ENCODE data around the gene POLQ. TPM values are rescaled to one million over a fixed set of nuclear protein-coding genes. Genes with fewer than 3 reads are reported as not detected.
"Not testable (repeated sequence)": the region's sequence is repeated elsewhere in the genome, so short reads cannot be mapped to it uniquely, and the experiment has no call there.

Gene POLQ
- total RNA-seq, 1 donor from 2014 or later, result 1.0 TPM

DNA sequence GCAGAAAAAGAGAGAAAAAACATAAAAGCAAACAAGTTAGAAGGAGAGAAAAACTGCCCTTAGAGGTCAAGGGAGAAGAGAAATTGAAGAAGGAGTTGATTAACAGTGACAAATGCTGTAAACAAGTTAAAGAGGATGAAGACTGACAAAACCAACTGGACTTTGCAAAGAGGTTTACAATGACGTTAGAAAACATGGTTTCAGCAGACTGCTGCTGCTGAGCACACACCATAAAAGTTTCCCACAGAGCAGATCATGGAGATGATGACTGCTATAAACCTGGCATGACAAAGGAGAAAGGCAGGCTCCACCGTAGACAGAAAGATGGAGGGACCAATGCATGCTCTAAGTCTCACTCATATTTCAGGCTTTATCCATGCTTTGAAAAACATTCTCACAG lies 78.7 kb downstream of the POLQ start:
- H3K36me3 Mint-ChIP-seq (ENCODE audit: low read depth), result peaks cover 5% of the 10 kb centered on the region

DNA sequence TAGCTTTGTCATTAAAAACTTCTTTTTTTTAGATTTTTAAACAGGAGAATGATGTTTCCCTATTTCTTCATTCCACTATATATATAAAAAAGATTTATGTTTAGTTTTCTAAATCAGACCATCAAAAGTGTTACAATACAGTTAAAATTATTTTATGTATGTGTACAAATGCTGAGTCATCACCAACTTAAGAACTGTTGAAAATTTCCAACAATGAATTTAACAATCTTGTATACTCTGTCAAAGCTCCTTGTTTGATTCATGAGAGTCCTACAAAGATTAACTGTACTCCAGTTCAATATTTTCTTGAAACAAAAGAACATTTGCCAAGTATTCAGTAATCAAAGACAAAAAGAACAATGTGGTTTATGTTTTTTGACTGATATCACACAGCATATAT lies 82.0 kb downstream of the POLQ start:
- Mint-ChIP-seq H3K27me3 (ENCODE audit: low read depth) (no peaks in the 10 kb centered on the region), H3K4me1 (ENCODE audit: low read depth) (no peaks in the 10 kb centered on the region), H3K4me3 (ENCODE audit: unreplicated experiment) (no peak overlapping the region), H3K9me3 (ENCODE audit: low read depth) (no peaks in the 10 kb centered on the region), H3K27ac (ENCODE audit: unreplicated experiment) (no peak overlapping the region), H3K36me3 (ENCODE audit: low read depth) (peaks cover 7% of the 10 kb centered on the region)
- DNase-seq (ENCODE audit: low spot score), result no peak
- TF ChIP-seq, protein P1, sequence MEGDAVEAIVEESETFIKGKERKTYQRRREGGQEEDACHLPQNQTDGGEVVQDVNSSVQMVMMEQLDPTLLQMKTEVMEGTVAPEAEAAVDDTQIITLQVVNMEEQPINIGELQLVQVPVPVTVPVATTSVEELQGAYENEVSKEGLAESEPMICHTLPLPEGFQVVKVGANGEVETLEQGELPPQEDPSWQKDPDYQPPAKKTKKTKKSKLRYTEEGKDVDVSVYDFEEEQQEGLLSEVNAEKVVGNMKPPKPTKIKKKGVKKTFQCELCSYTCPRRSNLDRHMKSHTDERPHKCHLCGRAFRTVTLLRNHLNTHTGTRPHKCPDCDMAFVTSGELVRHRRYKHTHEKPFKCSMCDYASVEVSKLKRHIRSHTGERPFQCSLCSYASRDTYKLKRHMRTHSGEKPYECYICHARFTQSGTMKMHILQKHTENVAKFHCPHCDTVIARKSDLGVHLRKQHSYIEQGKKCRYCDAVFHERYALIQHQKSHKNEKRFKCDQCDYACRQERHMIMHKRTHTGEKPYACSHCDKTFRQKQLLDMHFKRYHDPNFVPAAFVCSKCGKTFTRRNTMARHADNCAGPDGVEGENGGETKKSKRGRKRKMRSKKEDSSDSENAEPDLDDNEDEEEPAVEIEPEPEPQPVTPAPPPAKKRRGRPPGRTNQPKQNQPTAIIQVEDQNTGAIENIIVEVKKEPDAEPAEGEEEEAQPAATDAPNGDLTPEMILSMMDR (IDR thresholded peaks at IDR 0.05), result no peak

More for the DNA sequence above, 78.7 kb downstream of the POLQ start:
- no peaks in the 10 kb centered on the region for H3K4me1 Mint-ChIP-seq (ENCODE audit: low read depth)
- H3K4me3 Mint-ChIP-seq (ENCODE audit: unreplicated experiment), result no peak overlapping the region
- TF ChIP-seq, protein P1 (IDR thresholded peaks at IDR 0.05), result no peak
- H3K27ac Mint-ChIP-seq (ENCODE audit: unreplicated experiment), result no peak overlapping the region
- DNase-seq (ENCODE audit: low spot score), result no peak
- no peaks in the 10 kb centered on the region for H3K27me3 Mint-ChIP-seq (ENCODE audit: low read depth)
- no peaks in the 10 kb centered on the region for H3K9me3 Mint-ChIP-seq (ENCODE audit: low read depth)

DNA sequence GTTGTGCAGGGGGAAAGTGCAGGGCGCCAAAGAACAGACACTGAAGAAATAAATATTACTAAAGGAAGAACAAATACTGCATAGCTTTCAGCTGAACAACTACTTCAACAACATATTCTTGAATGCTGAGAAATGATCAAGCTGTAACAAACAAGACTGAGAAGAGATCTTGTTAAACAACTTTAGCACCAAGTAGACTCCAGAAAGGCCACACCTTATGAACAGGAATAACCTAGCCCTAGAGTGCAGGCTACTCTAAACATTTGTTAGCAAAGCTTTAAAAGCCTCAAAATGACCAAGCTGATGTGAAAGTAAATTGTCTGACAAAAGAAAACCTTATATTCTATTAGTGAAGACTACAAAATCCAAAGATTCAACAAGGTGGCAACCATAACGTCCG lies 83.2 kb downstream of the POLQ start:
- no peaks in the 10 kb centered on the region for H3K27me3 Mint-ChIP-seq (ENCODE audit: low read depth)
- no peak for DNase-seq (ENCODE audit: low spot score)
- TF ChIP-seq, protein P1 (IDR thresholded peaks at IDR 0.05), result no peak
- no peak overlapping the region for H3K4me3 Mint-ChIP-seq (ENCODE audit: unreplicated experiment)
- no peaks in the 10 kb centered on the region for H3K4me1 Mint-ChIP-seq (ENCODE audit: low read depth)
- no peak overlapping the region for H3K27ac Mint-ChIP-seq (ENCODE audit: unreplicated experiment)
- no peaks in the 10 kb centered on the region for H3K9me3 Mint-ChIP-seq (ENCODE audit: low read depth)
- H3K36me3 Mint-ChIP-seq (ENCODE audit: low read depth), result peaks cover 7% of the 10 kb centered on the region

DNA sequence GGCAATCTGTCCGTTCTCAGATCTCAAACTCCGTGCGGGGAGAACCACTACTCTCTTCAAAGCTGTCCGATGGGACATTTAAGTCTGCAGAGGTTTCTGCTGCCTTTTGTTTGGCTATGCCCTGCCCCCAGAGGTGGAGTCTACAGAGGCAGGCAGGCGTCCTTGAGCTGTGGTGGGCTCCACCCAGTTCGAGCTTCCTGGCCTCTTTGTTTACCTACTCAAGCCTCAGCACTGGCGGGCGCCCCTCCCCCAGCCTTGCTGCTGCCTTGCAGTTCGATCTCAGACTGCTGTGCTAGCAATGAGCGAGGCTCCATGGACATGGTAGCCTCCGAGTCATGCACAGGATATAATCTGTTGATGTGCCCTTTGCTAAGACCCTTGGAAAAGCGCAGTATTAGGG lies 94.0 kb downstream of the POLQ start:
- H3K27ac Mint-ChIP-seq (ENCODE audit: unreplicated experiment); H3K4me3 Mint-ChIP-seq (ENCODE audit: unreplicated experiment); H3K27me3 Mint-ChIP-seq (ENCODE audit: low read depth); DNase-seq (ENCODE audit: low spot score); H3K4me1 Mint-ChIP-seq (ENCODE audit: low read depth); H3K36me3 Mint-ChIP-seq (ENCODE audit: low read depth): not testable (repeated sequence)
- H3K9me3 Mint-ChIP-seq (ENCODE audit: low read depth), result peaks cover 11% of the 10 kb centered on the region

DNA sequence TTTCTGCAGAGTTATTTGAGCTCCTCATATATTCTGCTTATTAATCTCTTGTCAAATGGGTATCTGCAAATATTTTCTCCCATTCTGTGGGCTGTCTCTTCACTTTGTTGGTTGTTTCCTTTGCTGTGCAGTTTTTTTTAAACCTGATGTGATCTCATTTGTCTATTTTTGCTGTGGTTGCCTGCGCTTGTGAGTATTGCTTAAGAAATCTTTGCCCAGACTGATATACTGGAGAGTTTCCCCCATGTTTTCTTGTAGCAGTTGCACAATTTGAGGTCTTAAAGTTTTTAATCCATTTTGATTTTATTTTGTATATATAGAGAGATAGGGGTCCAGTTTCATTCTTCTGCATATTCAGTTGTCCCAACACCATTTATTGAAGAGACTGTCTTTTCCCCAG lies 102.3 kb downstream of the POLQ start:
- TF ChIP-seq, protein P1 (IDR thresholded peaks at IDR 0.05), result no peak
- Mint-ChIP-seq H3K4me1 (ENCODE audit: low read depth) (no peaks in the 10 kb centered on the region), H3K9me3 (ENCODE audit: low read depth) (peaks cover 15% of the 10 kb centered on the region), H3K27me3 (ENCODE audit: low read depth) (no peaks in the 10 kb centered on the region), H3K36me3 (ENCODE audit: low read depth) (peaks cover 5% of the 10 kb centered on the region), H3K27ac (ENCODE audit: unreplicated experiment) (no peak overlapping the region), H3K4me3 (ENCODE audit: unreplicated experiment) (no peak overlapping the region)
- DNase-seq (ENCODE audit: low spot score), result no peak

DNA sequence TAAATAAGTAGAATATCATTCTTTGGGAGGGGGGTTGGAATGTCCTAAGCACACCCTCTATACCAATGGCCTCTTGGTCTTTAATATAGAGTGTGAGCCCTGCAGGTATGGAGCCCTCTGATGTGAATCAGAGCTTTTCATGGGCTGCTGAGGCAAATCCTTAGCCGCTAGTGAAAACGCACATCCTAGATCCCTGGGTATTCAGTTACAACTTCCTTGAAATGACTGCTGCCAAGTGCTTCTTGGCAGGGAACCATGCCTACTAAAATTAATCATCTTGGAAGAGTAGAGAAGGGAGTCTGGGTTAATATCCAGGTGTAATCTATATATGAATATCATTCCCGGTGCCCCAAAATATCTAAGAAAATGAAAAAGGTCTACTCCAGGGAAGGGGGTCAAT lies 109.1 kb downstream of the POLQ start:
- Mint-ChIP-seq H3K9me3 (ENCODE audit: low read depth) (no peaks in the 10 kb centered on the region), H3K27me3 (ENCODE audit: low read depth) (no peaks in the 10 kb centered on the region), H3K4me1 (ENCODE audit: low read depth) (peaks cover 11% of the 10 kb centered on the region), H3K27ac (ENCODE audit: unreplicated experiment) (no peak overlapping the region), H3K36me3 (ENCODE audit: low read depth) (no peaks in the 10 kb centered on the region), H3K4me3 (ENCODE audit: unreplicated experiment) (no peak overlapping the region)
- TF ChIP-seq, protein P1 (IDR thresholded peaks at IDR 0.05), result no peak
- no peak for DNase-seq (ENCODE audit: low spot score)
